HG03520 (cell line): ENCODE results near the gene TTLL4.
"Not testable (repeated sequence)": the region's sequence is repeated elsewhere in the genome, so short reads cannot be mapped to it uniquely, and the experiment has no call there.

ENCODE experiments used
- ATAC-seq: cut with Tn5 transposase; IDR thresholded peaks from one replicate; pipeline ENCODE4 v1.9.1; 2021; ENCODE audit warnings: mild to moderate bottlenecking, moderate library complexity; ENCODE audit not compliant: unreplicated experiment

The TTLL4 gene

GRCh38 chr2:218710687-218711549 lies at the start of gene TTLL4:
Gene TTLL4 (plus strand): TSS chr2:218710835. CDS start chr2:218737677, 26,842 bp downstream.
- ATAC-seq, result peak; percentile 89

- no peak for ATAC-seq
Observed at GRCh38 chr2:218662377-218662776, 48.3 kb upstream of the TTLL4 start.

- no peak for ATAC-seq
Observed at GRCh38 chr2:218662827-218663226, 47.8 kb upstream of the TTLL4 start.

- ATAC-seq, result no peak
Observed at GRCh38 chr2:218663901-218664300, 46.7 kb upstream of the TTLL4 start.

GRCh38 chr2:218664653-218665052 lies 46.0 kb upstream of the TTLL4 start:
- no peak for ATAC-seq

GRCh38 chr2:218671097-218671653 lies 39.5 kb upstream of the TTLL4 start:
- no peak for ATAC-seq

- ATAC-seq, result peak; percentile 94
Observed at GRCh38 chr2:218671654-218672566, 38.7 kb upstream of the TTLL4 start, which contains the start of the genes RNF25 and STK36. Gene RNF25 (minus strand): TSS chr2:218672002. CDS start chr2:218671970, 32 bp downstream. Gene STK36 (plus strand): TSS chr2:218672086. CDS start chr2:218672830, 744 bp downstream.

- ATAC-seq, result no peak
Observed at GRCh38 chr2:218679119-218679518, 31.5 kb upstream of the TTLL4 start.

- no peak for ATAC-seq
Observed at GRCh38 chr2:218680061-218680460, 30.6 kb upstream of the TTLL4 start.

- ATAC-seq, result not testable (repeated sequence)
Observed at GRCh38 chr2:218687400-218688060, 23.1 kb upstream of the TTLL4 start.

- ATAC-seq, result no peak
Observed at GRCh38 chr2:218691234-218691633, 19.4 kb upstream of the TTLL4 start.

- no peak for ATAC-seq
Observed at GRCh38 chr2:218694405-218695145, 16.1 kb upstream of the TTLL4 start.

- no peak for ATAC-seq
Observed at GRCh38 chr2:218698885-218699284, 11.8 kb upstream of the TTLL4 start.

- ATAC-seq, result no peak
Observed at GRCh38 chr2:218701806-218702205, 8.8 kb upstream of the TTLL4 start.

- no peak for ATAC-seq
Observed at GRCh38 chr2:218703341-218703740, 7.3 kb upstream of the TTLL4 start.

GRCh38 chr2:218708086-218708485 lies 2.5 kb upstream of the TTLL4 start:
- ATAC-seq, result no peak

- no peak for ATAC-seq
Observed at GRCh38 chr2:218709908-218710307, 727 bp upstream of the TTLL4 start.

GRCh38 chr2:218710334-218710686 lies 325 bp upstream of the TTLL4 start:
- no peak for ATAC-seq

GRCh38 chr2:218711550-218711929 lies 905 bp downstream of the TTLL4 start:
- ATAC-seq, result no peak

GRCh38 chr2:218713922-218714321 lies 3.3 kb downstream of the TTLL4 start:
- no peak for ATAC-seq
